GM19023 (cell line): ENCODE data around the gene PIM1.
A peak's percentile ranks its signal among the peaks of the same experiment; 100 is the strongest.

Experiments used
- ATAC-seq: cut with Tn5 transposase; IDR thresholded peaks from one replicate; pipeline ENCODE4 v1.9.1; 2021; ENCODE audit warnings: mild to moderate bottlenecking, moderate library complexity; ENCODE audit not compliant: unreplicated experiment

PIM1 gene

GRCh38 chr6:37218061-37218460, 48.1 kb downstream of the PIM1 start:
- ATAC-seq: no peak

- ATAC-seq: no peak
These were observed 48.6 kb downstream of the PIM1 start for GRCh38 chr6:37218511-37218910.

GRCh38 chr6:37221585-37222124, 51.7 kb downstream of the PIM1 start:
- ATAC-seq: no peak

- ATAC-seq: peak; percentile 93
These were observed 52.4 kb downstream of the PIM1 start for GRCh38 chr6:37222125-37222967.

- no peak for ATAC-seq
These were observed 53.0 kb downstream of the PIM1 start for GRCh38 chr6:37222992-37223391.
